Endothelial cell of umbilical vein (primary cell): ENCODE results near the gene TMEM203. TPM values are rescaled to one million over a fixed set of nuclear protein-coding genes. Genes with fewer than 3 reads are reported as not detected.

ENCODE experiments used
- BruUV-seq: library from RNA; stranded (reverse); fragments of 400-500 nt; replicated peaks from 2 replicates; lab custom pipeline; 2021; lab: Mats Ljungman, UMichigan
- CTCF ChIA-PET: fragments of 300-600, 350-600 bp; sonication (Branson Sonifier 250); formaldehyde crosslinking; loops from one replicate; lab custom pipeline; 2021; ENCODE audit warnings: antibody characterized with exemption, inconsistent platforms; lab: Charles Lee
- POLR2A ChIA-PET: fragments of 300-600, 350-600 bp; sonication (Branson Sonifier 250); formaldehyde crosslinking; loops from one replicate; lab custom pipeline; 2021; ENCODE audit warnings: antibody characterized with exemption, inconsistent platforms; lab: Charles Lee
- DNase-seq: peaks from one replicate; pipeline ENCODE4 v3.0.0-alpha.2; 2011; ENCODE audit warnings: low read depth, low spot score
- FAIRE-seq: peaks from 2 replicates; lab custom pipeline; 2011; peaks lifted over from hg19 to GRCh38; lab: Jason Lieb, UNC
- H2AFZ ChIP-seq: 2 replicates; pipeline ENCODE4 v1.6.0; 2012; ENCODE audit warnings: low read depth, low read length, control low read depth, inconsistent platforms
- H3K27ac ChIP-seq: 2 replicates; pipeline ENCODE4 v1.5.1; 2011; ENCODE audit warnings: low read depth, mild to moderate bottlenecking, control low read depth, low read length, moderate library complexity; ENCODE audit not compliant: insufficient read depth
- H3K27me3 ChIP-seq, 2 experiments: 2 replicates each; pipeline versions ENCODE4 v1.6.0 to v1.6.1; 2011; ENCODE audit warnings: low read length in 2 of 2, mixed read lengths in 1 of 2; ENCODE audit not compliant: control insufficient read depth in 2 of 2, insufficient read depth in 2 of 2
- H3K36me3 ChIP-seq, 2 experiments: 2 replicates in 1 of 2; 3 replicates in 1 of 2; pipeline ENCODE4 v1.5.1; 2011; ENCODE audit warnings: low read length in 2 of 2, mild to moderate bottlenecking in 1 of 2, moderate library complexity in 1 of 2; ENCODE audit not compliant: control insufficient read depth in 2 of 2, insufficient read depth in 2 of 2; ENCODE audit errors: extremely low read depth in 1 of 2
- H3K4me1 ChIP-seq: 3 replicates; pipeline ENCODE4 v1.5.1; 2011; ENCODE audit warnings: mild to moderate bottlenecking, low read length; ENCODE audit not compliant: control insufficient read depth, insufficient read depth; ENCODE audit errors: extremely low read depth
- H3K4me2 ChIP-seq: 2 replicates; pipeline ENCODE4 v1.6.1; 2011; ENCODE audit warnings: low read length, control low read depth, mixed read lengths; ENCODE audit not compliant: insufficient read depth
- H3K4me3 ChIP-seq, 3 experiments: fragments of 200-600 bp in 1 of 3; sonication (generic), shearing (Covaris generic) in 1 of 3; replicated peaks in 1 of 3; 2 replicates each; pipeline ENCODE4 v1.5.1; 2011 to 2016; ENCODE audit warnings: control low read depth in 3 of 3, low read length in 3 of 3, mild to moderate bottlenecking in 2 of 3, inconsistent platforms in 1 of 3, low read depth in 1 of 3, moderate library complexity in 1 of 3; ENCODE audit not compliant: insufficient read depth in 1 of 3
- H3K79me2 ChIP-seq: 2 replicates; pipeline ENCODE4 v1.6.0; 2012; ENCODE audit warnings: low read length, inconsistent platforms; ENCODE audit not compliant: control insufficient read depth, insufficient read depth
- H3K9ac ChIP-seq: replicated peaks from 2 replicates; pipeline ENCODE3; 2011; ENCODE audit warnings: low read length, control low read depth; ENCODE audit not compliant: insufficient read depth; ENCODE audit errors: extremely low read depth
- H3K9me1 ChIP-seq: replicated peaks from 3 replicates; pipeline ENCODE4 v1.6.0; 2011; ENCODE audit warnings: mild to moderate bottlenecking, low read length; ENCODE audit not compliant: control insufficient read depth, insufficient read depth; ENCODE audit errors: extremely low read depth
- H3K9me3 ChIP-seq: replicated peaks from 2 replicates; pipeline ENCODE4 v1.5.1; 2012; ENCODE audit warnings: low read length, inconsistent platforms; ENCODE audit not compliant: control insufficient read depth, insufficient read depth
- H4K20me1 ChIP-seq: replicated peaks from 2 replicates; pipeline ENCODE3; 2011; ENCODE audit warnings: mild to moderate bottlenecking, low read length; ENCODE audit not compliant: control insufficient read depth, insufficient read depth; ENCODE audit errors: extremely low read depth
- CTCF ChIP-seq, 2 donors: IDR thresholded peaks; 1 replicate in 1 of 2; 2 replicates in 1 of 2; pipeline ENCODE4 v1.5.1; 2011; ENCODE audit warnings: low read length in 2 of 2, mild to moderate bottlenecking in 2 of 2, moderate library complexity in 2 of 2, control low read depth in 1 of 2, inconsistent platforms in 1 of 2, low read depth in 1 of 2; ENCODE audit not compliant: insufficient read depth in 1 of 2; ENCODE audit errors: extremely low read depth in 1 of 2
- EZH2 ChIP-seq: IDR thresholded peaks from 2 replicates; pipeline ENCODE4 v1.6.1; 2012; ENCODE audit warnings: borderline replicate concordance, low read depth, mild to moderate bottlenecking, moderate library complexity, low read length, inconsistent platforms; ENCODE audit not compliant: severe bottlenecking
- FOS ChIP-seq: IDR thresholded peaks from 2 replicates; pipeline ENCODE4 v1.6.1; 2011; ENCODE audit warnings: mild to moderate bottlenecking, low read length, moderate library complexity, borderline replicate concordance; ENCODE audit not compliant: insufficient read depth
- JUN ChIP-seq: IDR thresholded peaks from 2 replicates; pipeline ENCODE4 v1.6.1; 2011; ENCODE audit warnings: borderline replicate concordance, low read depth; ENCODE audit not compliant: insufficient read length, insufficient read depth
- MAX ChIP-seq: IDR thresholded peaks from 2 replicates; pipeline ENCODE4 v1.6.1; 2011; ENCODE audit not compliant: insufficient read depth, insufficient read length
- MYC ChIP-seq: IDR thresholded peaks from one replicate; pipeline ENCODE4 v1.6.1; 2011; ENCODE audit warnings: mild to moderate bottlenecking, low read depth, low read length
- POLR2A ChIP-seq: IDR thresholded peaks from 2 replicates; pipeline ENCODE4 v1.6.1; 2012; ENCODE audit warnings: low read depth, mild to moderate bottlenecking, control low read depth, low read length
- POLR2AphosphoS5 ChIP-seq: IDR thresholded peaks from 2 replicates; pipeline ENCODE4 v1.6.1; 2012; ENCODE audit warnings: low read depth, mild to moderate bottlenecking, control low read depth, low read length, moderate library complexity; ENCODE audit not compliant: insufficient read depth
- dilution Hi-C: fragments of 300-500 bp; cut with MboI; formaldehyde crosslinking; loops from one replicate; pipeline ENCODE4 v1.15.0; 2019; ENCODE audit warnings: low sequenced_read_pairs; ENCODE audit not compliant: extremely low pct_ligation_motif_present
- intact Hi-C: fragments of 100-400 bp; cut with micrococcal nuclease; formaldehyde crosslinking; loops from one replicate; pipeline ENCODE4 v1.10.0; 2022
- polyA plus RNA-seq, 4 experiments: library from polyadenylated mRNA; depleted of rRNA in 3 of 4; stranded (reverse) in 3 of 4; unstranded in 1 of 4; fragments of >200 nt; gene quantifications; 2 replicates each; pipeline versions ENCODE4 v1.2.1 to v1.2.3, GENCODE V29; 2011 to 2012; ENCODE audit warnings: missing spikeins in 1 of 4
- total RNA-seq: library from RNA; stranded (reverse); gene quantifications from 2 replicates; pipeline ENCODE4 v1.2.3, GENCODE V29; 2021

TMEM203 gene
- total and polyA plus RNA-seq, 2 donors (not counting 3 experiments of a cell fraction or from before 2014, with no cell fraction given), result 29.6 to 39.8 TPM

- FAIRE-seq, result no peak
- intact Hi-C loops (no loop called here), dilution Hi-C loops (no loop called here)
- H4K20me1 ChIP-seq, result no peaks in the 10 kb centered on the region
- TF ChIP-seq EZH2 (no peak), JUN (no peak), MAX (no peak), CTCF (IDR thresholded peaks at IDR 0.05; ENCODE audit: extremely low read depth in 1 of 2, insufficient read depth in 1 of 2, low read depth in 1 of 2, low read length in 2 of 2) (no peak), FOS (no peak), MYC (no peak), POLR2AphosphoS5 (no peak), POLR2A (no peak)
- POLR2A ChIA-PET, result no interaction called here
- no peak overlapping the region for H2AFZ ChIP-seq
- no peaks in the 10 kb centered on the region for H3K9me1 ChIP-seq
- H3K79me2 ChIP-seq, result no peaks in the 10 kb centered on the region
- H3K36me3 ChIP-seq, result no peaks in the 10 kb centered on the region
- CTCF ChIA-PET, result interaction anchor here (1.1 to 1.2 kb wide), 2 partner anchors 8 to 65 kb away, joined by 3 to 4 read pairs; no protein-coding TSS in a partner anchor
- no peak for DNase-seq
- no TSS peak for BruUV-seq
- no peak overlapping the region for H3K27ac ChIP-seq
- H3K27me3 ChIP-seq, result peaks cover 23 to 29% of the 10 kb centered on the region in 2 experiments
- no peak overlapping the region for H3K4me2 ChIP-seq
- no peaks in the 10 kb centered on the region for H3K4me1 ChIP-seq
- H3K4me3 ChIP-seq, result no peak overlapping the region
- no peaks in the 10 kb centered on the region for H3K9me3 ChIP-seq
- H3K9ac ChIP-seq, result no peak overlapping the region
These were observed 34.1 kb downstream of the TMEM203 start for GRCh38 chr9:137171149-137171900.
